Astrocyte of the cerebellum (primary cell): ENCODE results near the gene SLC6A12.

Experiments used
- DNase-seq: peaks from one replicate; pipeline ENCODE4 v3.0.0-alpha.2; 2011; ENCODE audit warnings: low read depth
- H3K4me3 ChIP-seq: 2 replicates; pipeline ENCODE4 v1.5.1; 2011; ENCODE audit warnings: mild to moderate bottlenecking, low read depth, low read length, moderate library complexity
- in situ Hi-C: cut with HindIII; loops from 2 replicates; pipeline ENCODE4 v1.10.0; 2017; ENCODE audit warnings: low sequenced_read_pairs
- TF ChIP-seq, protein P1 (sequence below): IDR thresholded peaks from 2 replicates; pipeline ENCODE4 v1.5.1; 2012; ENCODE audit warnings: low read length, low read depth, moderate library complexity, mild to moderate bottlenecking; ENCODE audit errors: missing control alignments

Gene SLC6A12

DNA sequence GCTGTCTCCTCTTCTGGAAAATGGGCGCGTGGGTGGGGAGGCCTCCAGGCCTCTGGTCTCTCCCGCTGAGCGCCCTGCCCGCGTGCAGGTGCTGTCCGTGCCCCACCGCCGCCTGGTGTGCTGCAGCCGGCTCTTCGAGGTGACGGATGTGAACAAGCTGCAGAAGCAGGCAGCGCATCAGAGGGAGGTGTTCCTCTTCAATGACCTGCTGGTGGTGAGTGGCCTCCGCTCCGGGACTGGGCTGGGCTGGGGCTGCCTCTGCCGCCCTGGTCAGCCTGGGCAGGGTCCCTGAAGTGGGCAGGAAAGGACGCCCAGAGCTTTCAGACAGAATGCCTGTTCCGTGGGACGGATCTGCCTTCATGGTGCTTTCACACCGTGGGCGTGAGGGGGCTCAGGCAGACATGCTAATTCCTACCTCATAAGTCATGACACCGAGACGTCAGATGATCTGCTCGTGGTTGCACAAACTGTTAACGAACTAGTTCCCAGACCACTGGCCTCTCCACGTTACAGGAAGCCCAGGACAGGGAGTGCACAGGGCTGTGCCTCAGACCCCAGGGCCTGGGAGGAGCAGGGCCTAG lies 50.5 kb downstream of the SLC6A12 start:
- H3K4me3 ChIP-seq: no peak overlapping the region
- in situ Hi-C loops: no loop called here
- TF ChIP-seq, protein P1, sequence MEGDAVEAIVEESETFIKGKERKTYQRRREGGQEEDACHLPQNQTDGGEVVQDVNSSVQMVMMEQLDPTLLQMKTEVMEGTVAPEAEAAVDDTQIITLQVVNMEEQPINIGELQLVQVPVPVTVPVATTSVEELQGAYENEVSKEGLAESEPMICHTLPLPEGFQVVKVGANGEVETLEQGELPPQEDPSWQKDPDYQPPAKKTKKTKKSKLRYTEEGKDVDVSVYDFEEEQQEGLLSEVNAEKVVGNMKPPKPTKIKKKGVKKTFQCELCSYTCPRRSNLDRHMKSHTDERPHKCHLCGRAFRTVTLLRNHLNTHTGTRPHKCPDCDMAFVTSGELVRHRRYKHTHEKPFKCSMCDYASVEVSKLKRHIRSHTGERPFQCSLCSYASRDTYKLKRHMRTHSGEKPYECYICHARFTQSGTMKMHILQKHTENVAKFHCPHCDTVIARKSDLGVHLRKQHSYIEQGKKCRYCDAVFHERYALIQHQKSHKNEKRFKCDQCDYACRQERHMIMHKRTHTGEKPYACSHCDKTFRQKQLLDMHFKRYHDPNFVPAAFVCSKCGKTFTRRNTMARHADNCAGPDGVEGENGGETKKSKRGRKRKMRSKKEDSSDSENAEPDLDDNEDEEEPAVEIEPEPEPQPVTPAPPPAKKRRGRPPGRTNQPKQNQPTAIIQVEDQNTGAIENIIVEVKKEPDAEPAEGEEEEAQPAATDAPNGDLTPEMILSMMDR: no peak
- DNase-seq: no peak

- in situ Hi-C loops: no loop called here
- DNase-seq: no peak
- TF ChIP-seq, protein P1: no peak
- no peak overlapping the region for H3K4me3 ChIP-seq
Observed at GRCh38 chr12:162467-163307, 51.3 kb downstream of the SLC6A12 start.

- DNase-seq: no peak
- TF ChIP-seq, protein P1: no peak
- in situ Hi-C loops: no loop called here
- no peak overlapping the region for H3K4me3 ChIP-seq
Observed at GRCh38 chr12:161823-162222, 52.1 kb downstream of the SLC6A12 start.

DNA sequence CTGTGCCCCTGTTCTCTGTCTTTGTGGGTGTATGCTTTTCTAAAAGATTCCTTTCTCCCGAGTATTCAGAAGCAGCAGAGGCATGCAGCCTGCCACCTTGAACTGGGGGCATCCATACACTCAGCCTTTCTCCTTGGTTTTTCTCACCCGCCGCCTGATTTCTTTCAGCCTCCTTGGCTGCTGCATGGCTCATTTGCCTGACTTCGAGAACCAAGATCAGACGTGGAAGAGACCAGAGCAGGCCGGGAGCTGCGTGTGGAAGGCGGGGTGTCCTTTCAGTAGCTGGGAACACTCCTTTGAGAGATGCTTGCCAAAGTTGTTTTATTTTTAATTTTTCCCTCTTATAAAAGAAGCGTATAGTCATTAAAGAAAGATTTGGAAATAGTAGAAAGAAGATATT lies 53.1 kb downstream of the SLC6A12 start:
- DNase-seq: no peak
- in situ Hi-C loops: no loop called here
- TF ChIP-seq, protein P1: no peak
- H3K4me3 ChIP-seq: no peak overlapping the region

GRCh38 chr12:159156-159782 lies 54.7 kb downstream of the SLC6A12 start:
- TF ChIP-seq, protein P1: no peak
- no peak overlapping the region for H3K4me3 ChIP-seq
- in situ Hi-C loops: loop anchor here (5.0 kb wide), 1 partner anchor 47 kb away; no protein-coding TSS in a partner anchor
- DNase-seq: no peak

GRCh38 chr12:157644-158043 lies 56.3 kb downstream of the SLC6A12 start:
- DNase-seq: no peak
- H3K4me3 ChIP-seq: no peak overlapping the region
- in situ Hi-C loops: loop anchor here (5.0 kb wide), 1 partner anchor 45 kb away; no protein-coding TSS in a partner anchor
- TF ChIP-seq, protein P1: no peak
